Activated CD8-positive, alpha-beta T cell treated with anti-CD3 and anti-CD28 coated beads for 36 hours (primary cell): ENCODE data around the gene BCL7A. TPM values are rescaled to one million over a fixed set of nuclear protein-coding genes. Genes with fewer than 3 reads are reported as not detected.

ENCODE experiments used
- ATAC-seq: fragments of 200-7000 bp; cut with Tn5 transposase; one replicate; pipeline ENCODE4 v1.10.0; 2021; ENCODE audit warnings: mild to moderate bottlenecking, moderate library complexity
- CTCF ChIA-PET: fragments of 350-600 bp; sonication (Branson Sonifier 250); formaldehyde crosslinking; loops from one replicate; lab custom pipeline; 2021; ENCODE audit warnings: antibody characterized with exemption; lab: Charles Lee
- POLR2A ChIA-PET: fragments of 350-600 bp; sonication (Branson Sonifier 250); formaldehyde crosslinking; loops from one replicate; lab custom pipeline; 2021; ENCODE audit warnings: antibody characterized with exemption; lab: Charles Lee
- DNase-seq: peaks from one replicate; pipeline ENCODE4 v3.0.0-alpha.2; 2020
- H3K27ac Mint-ChIP-seq: one replicate; pipeline ENCODE4 v1.8.0; 2021; ENCODE audit warnings: mild to moderate bottlenecking, mixed read lengths
- H3K27me3 Mint-ChIP-seq: one replicate; pipeline ENCODE4 v1.8.0; 2021; ENCODE audit warnings: mixed read lengths
- H3K36me3 Mint-ChIP-seq: one replicate; pipeline ENCODE4 v1.8.0; 2021; ENCODE audit warnings: low read depth, mixed read lengths
- H3K4me1 Mint-ChIP-seq: one replicate; pipeline ENCODE4 v1.8.0; 2021; ENCODE audit warnings: low read depth, mixed read lengths
- H3K4me3 Mint-ChIP-seq: one replicate; pipeline ENCODE4 v1.8.0; 2021; ENCODE audit warnings: mild to moderate bottlenecking, moderate library complexity, mixed read lengths
- H3K9me3 Mint-ChIP-seq: one replicate; pipeline ENCODE4 v1.8.0; 2021; ENCODE audit warnings: mixed read lengths
- intact Hi-C: fragments of 100-400 bp; cut with micrococcal nuclease; formaldehyde crosslinking; loops from one replicate; pipeline ENCODE4 v1.10.0; 2022
- total RNA-seq, 2 experiments: library from RNA; stranded (reverse); gene quantifications; one replicate each; pipeline ENCODE4 v1.2.3, GENCODE V29; 2021
- TF ChIP-seq, protein P1 (sequence below): fragments of 200-600 bp; IDR thresholded peaks from one replicate; pipeline ENCODE4 v1.8.0; 2022; ENCODE audit warnings: antibody characterized with exemption, mild to moderate bottlenecking

The BCL7A gene
- total RNA-seq, 2 experiments from 2014 or later = 6.7 to 7.3 TPM

DNA sequence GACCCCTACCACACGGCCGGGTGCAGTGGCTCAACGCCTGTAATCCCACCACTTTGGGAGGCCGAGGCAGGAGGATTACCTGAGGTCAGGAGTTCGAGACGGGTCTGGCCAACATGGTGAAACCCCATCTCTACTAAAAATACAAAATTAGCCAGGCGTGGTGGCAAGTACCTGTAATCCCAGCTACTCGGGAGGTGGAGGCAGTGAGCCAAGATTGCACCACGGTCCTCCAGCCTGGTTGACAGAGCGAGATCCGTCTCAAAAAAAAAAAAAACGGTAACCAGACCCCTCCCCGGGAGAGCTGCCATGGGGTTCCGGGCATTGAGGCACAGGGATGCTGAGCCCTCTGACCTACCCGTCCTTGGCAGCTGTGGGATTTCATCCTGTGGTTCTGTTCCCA is 21.8 kb downstream of the BCL7A start:
- POLR2A ChIA-PET = interaction anchor here (0.9 to 1.3 kb wide), 2 partner anchors 17 to 80 kb away, joined by 3 read pairs; no protein-coding TSS in a partner anchor
- no peaks in the 10 kb centered on the region for H3K4me1 Mint-ChIP-seq
- DNase-seq (no peak), ATAC-seq (no peak)
- intact Hi-C loops = no loop called here
- H3K36me3 Mint-ChIP-seq = no peaks in the 10 kb centered on the region
- no peaks in the 10 kb centered on the region for H3K9me3 Mint-ChIP-seq
- CTCF ChIA-PET = interaction anchor here (0.9 kb wide), 1 partner anchor 12 kb away, joined by 5 read pairs; no protein-coding TSS in a partner anchor
- TF ChIP-seq, protein P1, sequence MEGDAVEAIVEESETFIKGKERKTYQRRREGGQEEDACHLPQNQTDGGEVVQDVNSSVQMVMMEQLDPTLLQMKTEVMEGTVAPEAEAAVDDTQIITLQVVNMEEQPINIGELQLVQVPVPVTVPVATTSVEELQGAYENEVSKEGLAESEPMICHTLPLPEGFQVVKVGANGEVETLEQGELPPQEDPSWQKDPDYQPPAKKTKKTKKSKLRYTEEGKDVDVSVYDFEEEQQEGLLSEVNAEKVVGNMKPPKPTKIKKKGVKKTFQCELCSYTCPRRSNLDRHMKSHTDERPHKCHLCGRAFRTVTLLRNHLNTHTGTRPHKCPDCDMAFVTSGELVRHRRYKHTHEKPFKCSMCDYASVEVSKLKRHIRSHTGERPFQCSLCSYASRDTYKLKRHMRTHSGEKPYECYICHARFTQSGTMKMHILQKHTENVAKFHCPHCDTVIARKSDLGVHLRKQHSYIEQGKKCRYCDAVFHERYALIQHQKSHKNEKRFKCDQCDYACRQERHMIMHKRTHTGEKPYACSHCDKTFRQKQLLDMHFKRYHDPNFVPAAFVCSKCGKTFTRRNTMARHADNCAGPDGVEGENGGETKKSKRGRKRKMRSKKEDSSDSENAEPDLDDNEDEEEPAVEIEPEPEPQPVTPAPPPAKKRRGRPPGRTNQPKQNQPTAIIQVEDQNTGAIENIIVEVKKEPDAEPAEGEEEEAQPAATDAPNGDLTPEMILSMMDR = no peak
- H3K27ac Mint-ChIP-seq = no peak overlapping the region
- H3K27me3 Mint-ChIP-seq = no peaks in the 10 kb centered on the region
- H3K4me3 Mint-ChIP-seq = no peak overlapping the region

DNA sequence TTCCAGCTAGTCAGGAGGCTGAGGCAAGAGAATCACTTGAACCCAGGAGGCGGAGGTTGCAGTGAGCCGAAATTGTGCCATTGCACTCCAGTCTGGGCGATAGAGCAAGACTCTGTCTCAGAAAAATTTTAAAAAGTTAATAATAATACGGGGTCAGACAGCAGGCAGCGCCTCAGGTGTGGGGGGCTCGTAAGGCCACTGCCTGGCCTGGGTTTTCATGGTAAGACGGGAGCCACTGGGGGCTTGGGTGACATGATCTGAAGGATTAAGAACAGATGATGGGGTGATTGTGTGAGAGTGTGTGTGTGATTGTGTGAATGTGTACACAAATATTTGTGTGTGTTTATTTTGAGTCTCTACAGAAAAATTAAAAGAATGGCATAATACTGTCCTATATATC is 23.6 kb downstream of the BCL7A start:
- H3K36me3 Mint-ChIP-seq = no peaks in the 10 kb centered on the region
- ATAC-seq = no peak
- H3K27ac Mint-ChIP-seq = no peak overlapping the region
- ChIA-PET CTCF (no interaction called here), POLR2A (no interaction called here)
- H3K27me3 Mint-ChIP-seq = no peaks in the 10 kb centered on the region
- intact Hi-C loops = no loop called here
- H3K4me3 Mint-ChIP-seq = no peak overlapping the region
- H3K9me3 Mint-ChIP-seq = no peaks in the 10 kb centered on the region
- no peak for DNase-seq
- no peaks in the 10 kb centered on the region for H3K4me1 Mint-ChIP-seq
- TF ChIP-seq, protein P1 = no peak

DNA sequence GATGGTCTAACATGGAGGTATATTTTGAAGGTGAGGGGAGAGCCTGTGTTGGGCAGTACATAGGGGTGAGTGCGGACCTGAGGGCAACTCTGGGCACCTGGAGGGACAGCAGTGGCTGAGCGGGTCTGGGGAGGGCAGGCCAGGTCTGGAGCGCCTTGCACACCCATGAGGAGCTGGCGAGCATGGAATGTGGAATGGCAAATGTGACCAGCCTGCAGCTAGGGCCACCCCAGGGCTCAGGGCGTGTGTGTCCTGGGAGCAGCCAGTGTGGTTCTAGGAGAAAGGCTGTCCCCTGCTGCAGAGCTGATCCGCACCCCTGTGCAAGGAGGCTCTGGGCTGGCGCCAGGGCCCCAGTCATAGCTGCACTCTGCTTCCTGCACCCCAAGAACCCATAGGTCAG is 24.5 kb downstream of the BCL7A start:
- TF ChIP-seq, protein P1 = no peak
- no peaks in the 10 kb centered on the region for H3K4me1 Mint-ChIP-seq
- H3K9me3 Mint-ChIP-seq = no peaks in the 10 kb centered on the region
- ATAC-seq (no peak), DNase-seq (no peak)
- ChIA-PET CTCF (interaction anchor here (0.8 to 1.0 kb wide), 2 partner anchors 8 to 77 kb away, joined by 3 to 4 read pairs; no protein-coding TSS in a partner anchor), POLR2A (no interaction called here)
- H3K36me3 Mint-ChIP-seq = no peaks in the 10 kb centered on the region
- no peak overlapping the region for H3K27ac Mint-ChIP-seq
- no peak overlapping the region for H3K4me3 Mint-ChIP-seq
- intact Hi-C loops = no loop called here
- H3K27me3 Mint-ChIP-seq = no peaks in the 10 kb centered on the region

DNA sequence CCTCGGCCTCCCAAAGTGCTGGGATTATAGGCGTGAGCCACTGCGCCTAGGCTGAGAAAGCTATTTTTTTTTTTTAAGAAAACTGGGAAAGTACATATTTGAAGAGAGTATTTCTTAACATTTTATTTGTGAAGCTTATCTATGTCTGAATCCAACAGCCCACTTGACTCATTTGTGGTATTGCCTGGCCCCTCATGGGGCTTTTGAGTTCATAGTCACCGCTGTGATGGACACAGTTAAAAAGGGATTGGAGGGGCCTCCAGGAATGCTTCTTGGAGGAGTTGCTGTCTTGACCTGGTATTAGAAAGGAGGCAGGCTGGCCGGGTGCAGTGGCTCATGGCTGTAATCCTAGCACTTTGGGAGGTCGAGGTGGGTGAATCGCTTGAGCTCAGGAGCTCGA is 26.5 kb downstream of the BCL7A start:
- ChIA-PET POLR2A (no interaction called here), CTCF (interaction anchor here (1.0 kb wide), 1 partner anchor 143 kb away, joined by 3 read pairs; no protein-coding TSS in a partner anchor)
- Mint-ChIP-seq H3K4me1 (no peaks in the 10 kb centered on the region), H3K27ac (no peak overlapping the region), H3K9me3 (no peaks in the 10 kb centered on the region), H3K36me3 (no peaks in the 10 kb centered on the region), H3K27me3 (no peaks in the 10 kb centered on the region), H3K4me3 (no peak overlapping the region)
- TF ChIP-seq, protein P1 = no peak
- intact Hi-C loops = no loop called here
- ATAC-seq = no peak
- no peak for DNase-seq

DNA sequence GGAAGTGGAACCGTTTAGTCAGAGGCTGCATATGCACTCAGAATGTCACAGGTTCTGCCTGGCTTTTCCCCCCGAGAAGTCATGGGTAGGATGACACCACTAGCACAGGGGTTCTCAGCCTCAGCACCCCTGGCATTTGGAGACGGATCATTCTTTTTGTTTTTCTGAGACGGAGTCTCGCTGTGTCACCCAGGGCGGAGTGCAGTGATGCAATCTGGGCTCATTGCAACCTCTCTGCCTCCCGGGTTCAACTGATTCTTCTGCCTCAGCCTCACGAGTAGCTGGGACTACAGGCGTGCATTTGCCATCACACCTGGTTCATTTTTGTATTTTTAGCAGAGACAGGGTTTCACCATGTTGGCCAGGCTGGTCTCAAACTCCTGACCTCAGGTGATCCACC is 28.1 kb downstream of the BCL7A start:
- ChIA-PET CTCF (no interaction called here), POLR2A (no interaction called here)
- TF ChIP-seq, protein P1 = no peak
- intact Hi-C loops = loop anchor here (10.0 kb wide), 1 partner anchor 145 kb away; no protein-coding TSS in a partner anchor
- DNase-seq (no peak), ATAC-seq (no peak)
- H3K36me3 Mint-ChIP-seq = no peaks in the 10 kb centered on the region
- no peak overlapping the region for H3K4me3 Mint-ChIP-seq
- H3K9me3 Mint-ChIP-seq = no peaks in the 10 kb centered on the region
- no peaks in the 10 kb centered on the region for H3K27me3 Mint-ChIP-seq
- H3K4me1 Mint-ChIP-seq = peaks cover 4% of the 10 kb centered on the region
- no peak overlapping the region for H3K27ac Mint-ChIP-seq
